HG03378 (cell line): ENCODE measurements around the gene EPHB2.

Experiments
- ATAC-seq: cut with Tn5 transposase; IDR thresholded peaks from one replicate; pipeline ENCODE4 v1.9.1; 2021; ENCODE audit warnings: mild to moderate bottlenecking, moderate library complexity; ENCODE audit not compliant: unreplicated experiment

EPHB2 gene

GRCh38 chr1:22876359-22877111 is 165.9 kb downstream of the EPHB2 start:
- no peak for ATAC-seq

- no peak for ATAC-seq
Measured at GRCh38 chr1:22877112-22877915, 166.7 kb downstream of the EPHB2 start.

- no peak for ATAC-seq
Measured at GRCh38 chr1:22877980-22878379, 167.3 kb downstream of the EPHB2 start.

- no peak for ATAC-seq
Measured at GRCh38 chr1:22878626-22879025, 168.0 kb downstream of the EPHB2 start.

- ATAC-seq = no peak
Measured at GRCh38 chr1:22879445-22879844, 168.8 kb downstream of the EPHB2 start.

- ATAC-seq = no peak
Measured at GRCh38 chr1:22880174-22880601, 169.5 kb downstream of the EPHB2 start.

GRCh38 chr1:22883406-22883805 is 172.8 kb downstream of the EPHB2 start:
- no peak for ATAC-seq

- no peak for ATAC-seq
Measured at GRCh38 chr1:22884806-22885530, 174.3 kb downstream of the EPHB2 start.

GRCh38 chr1:22886211-22886610 is 175.6 kb downstream of the EPHB2 start:
- no peak for ATAC-seq

GRCh38 chr1:22887491-22887890 is 176.9 kb downstream of the EPHB2 start:
- no peak for ATAC-seq

- ATAC-seq = no peak
Measured at GRCh38 chr1:22888320-22889075, 177.9 kb downstream of the EPHB2 start.

GRCh38 chr1:22889213-22889827 is 178.7 kb downstream of the EPHB2 start:
- no peak for ATAC-seq

- no peak for ATAC-seq
Measured at GRCh38 chr1:22892789-22893188, 182.2 kb downstream of the EPHB2 start.

GRCh38 chr1:22893292-22893691 is 182.7 kb downstream of the EPHB2 start:
- ATAC-seq = no peak

- no peak for ATAC-seq
Measured at GRCh38 chr1:22895357-22895756, 184.7 kb downstream of the EPHB2 start.

- no peak for ATAC-seq
Measured at GRCh38 chr1:22896184-22896583, 185.5 kb downstream of the EPHB2 start.

- ATAC-seq = no peak
Measured at GRCh38 chr1:22900451-22900850, 189.8 kb downstream of the EPHB2 start.

GRCh38 chr1:22903113-22903512 is 192.5 kb downstream of the EPHB2 start:
- no peak for ATAC-seq

GRCh38 chr1:22906968-22907367 is 196.3 kb downstream of the EPHB2 start:
- ATAC-seq = no peak

GRCh38 chr1:22907528-22907927 is 196.9 kb downstream of the EPHB2 start:
- ATAC-seq = no peak
